Mammary epithelial cell (primary cell): Measurements from ENCODE around the gene DCDC1.

Source experiments
- CTCF ChIP-seq, 2 donors: IDR thresholded peaks in 1 of 2; conservative IDR thresholded peaks in 1 of 2; 2 replicates each; pipeline ENCODE4 v1.5.1; 2011 to 2012; ENCODE audit warnings: inconsistent platforms in 2 of 2, low read length in 2 of 2, mild to moderate bottlenecking in 2 of 2, control low read depth in 1 of 2, low read depth in 1 of 2; ENCODE audit not compliant: insufficient read depth in 1 of 2; ENCODE audit errors: extremely low read depth in 1 of 2
- EZH2 ChIP-seq: IDR thresholded peaks from 2 replicates; pipeline ENCODE4 v1.6.1; 2012; ENCODE audit warnings: low read length, inconsistent platforms, borderline replicate concordance

DNA sequence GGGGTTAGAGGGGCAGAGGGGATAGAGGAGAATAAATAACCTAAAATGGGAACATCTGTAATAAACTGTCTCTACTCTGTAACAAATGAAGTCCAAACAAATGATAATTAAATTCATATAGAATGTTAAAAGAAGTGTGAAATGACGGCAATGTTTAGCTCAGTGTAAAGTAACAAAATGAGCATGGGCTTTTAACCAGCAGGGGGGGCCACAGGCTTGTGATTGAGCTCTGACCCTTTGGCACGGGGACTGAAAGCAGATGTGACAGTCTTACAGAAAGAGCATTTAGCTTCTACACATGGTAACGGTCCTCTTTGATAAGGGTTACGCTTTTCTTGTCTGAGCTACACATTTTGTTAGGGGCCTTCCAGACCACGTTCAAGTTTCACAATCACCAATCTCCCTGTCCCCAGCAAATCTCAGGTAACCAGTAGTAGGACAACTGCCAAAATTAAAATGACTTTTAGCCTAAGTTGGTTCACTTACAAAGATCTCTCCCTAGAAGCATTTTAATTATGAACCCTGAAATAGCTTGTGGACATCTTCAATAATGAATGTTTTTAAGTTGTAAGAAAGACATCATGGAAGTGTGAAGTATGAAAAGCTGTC is 262.5 kb downstream of the DCDC1 start:
- TF ChIP-seq CTCF (conservative IDR thresholded peaks at IDR 0.05 in 1 of 2, IDR thresholded peaks at IDR 0.05 in 1 of 2; ENCODE audit: extremely low read depth in 1 of 2, insufficient read depth in 1 of 2, low read depth in 1 of 2, low read length in 2 of 2) = peak; percentile 77 to 85
- no peak for TF ChIP-seq EZH2
